SK-N-SH treated with all-trans-retinoic acid at 6 μM for 48 hours (cell line): Measurements from ENCODE around the gene LAMA3.

Experiments used
- GLIS3 ChIP-seq: fragments of 250-450 bp; sonication (Bioruptor Pico); IDR thresholded peaks from 2 replicates; pipeline ENCODE4 v1.5.0; 2020; ENCODE audit warnings: mild to moderate bottlenecking, moderate library complexity
- ZNF565 ChIP-seq: fragments of 450-650 bp; formaldehyde crosslinking; conservative IDR thresholded peaks from 2 replicates; pipeline ENCODE4 v1.5.0; 2020; ENCODE audit warnings: low read depth, mild to moderate bottlenecking, moderate library complexity

GRCh38 chr18:23669804-23670405, 19.3 kb upstream of the LAMA3 start:
- TF ChIP-seq ZNF565 (CRISPR knock-in tag) (no peak), GLIS3 (CRISPR knock-in tag) (no peak)
